ENCODE results near the gene AHSG. TPM values are rescaled to one million over a fixed set of nuclear protein-coding genes. Genes with fewer than 3 reads are reported as not detected.
A peak's percentile ranks its signal among the peaks of the same experiment; 100 is the strongest.

The AHSG gene
- total and polyA plus RNA-seq, 2 donors (not counting 3 experiments of a cell fraction or from before 2014, with no cell fraction given), result not detected

DNA sequence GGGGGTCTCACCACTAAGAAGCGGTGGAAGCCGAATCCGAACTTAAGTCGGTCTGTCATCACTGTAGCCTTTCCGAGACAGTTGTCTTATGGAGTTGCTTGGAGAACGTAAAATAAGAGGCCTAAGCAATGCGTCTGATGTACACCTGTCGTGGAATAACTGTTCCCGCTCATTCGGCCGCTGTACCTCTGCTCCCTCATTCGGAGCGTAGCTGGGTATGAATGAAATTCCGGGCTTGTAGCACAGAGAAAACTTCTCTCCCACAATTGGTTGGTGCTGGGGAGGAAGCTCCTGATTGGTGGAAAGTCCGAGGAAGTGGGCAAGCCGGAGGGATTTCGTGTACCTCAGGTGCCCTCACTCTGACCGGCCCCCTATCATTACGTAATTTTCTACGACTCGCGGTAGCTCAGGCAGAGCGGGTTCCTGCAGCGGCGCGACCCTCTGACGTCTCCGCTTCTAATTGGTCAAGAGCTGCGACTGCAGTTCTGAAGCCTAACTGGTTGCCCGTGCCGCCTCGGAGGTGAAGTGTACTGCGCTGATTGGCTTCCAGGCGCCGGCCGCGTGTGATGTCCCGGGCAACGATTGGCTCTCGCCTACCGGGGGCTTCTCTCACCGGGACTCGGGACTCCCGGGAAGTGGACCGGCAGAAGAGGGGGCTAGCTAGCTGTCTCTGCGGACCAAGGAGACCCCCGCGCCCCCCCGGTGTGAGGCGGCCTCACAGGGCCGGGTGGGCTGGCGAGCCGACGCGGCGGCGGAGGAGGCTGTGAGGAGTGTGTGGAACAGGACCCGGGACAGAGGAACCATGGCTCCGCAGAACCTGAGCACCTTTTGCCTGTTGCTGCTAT lies 42.5 kb upstream of the AHSG start, which contains the start of gene DNAJB11:
Gene DNAJB11 (plus strand): TSS at position 625 of the 845 bp plus-strand sequence. CDS start 178 bp downstream, at position 803.
- Histone ChIP-seq H2AFZ (ENCODE audit: low read depth, low read length) (peak within 1 kb of the TSS; percentile 86), H3K79me2 (ENCODE audit: control insufficient read depth, insufficient read depth, low read length) (peaks cover 21% of the 10 kb centered on the region)
- CTCF ChIA-PET, result interaction anchor here (0.9 to 1.4 kb wide), 10 partner anchors 30 to 627 kb away, joined by 3 to 12 read pairs (median 4); no protein-coding TSS in a partner anchor

More for the DNA sequence above, 42.5 kb upstream of the AHSG start, which contains the start of gene DNAJB11:
- no peaks in the 10 kb centered on the region for H4K20me1 ChIP-seq (replicated peaks; ENCODE audit: control insufficient read depth, extremely low read depth, insufficient read depth, low read length)
- no peaks in the 10 kb centered on the region for H3K9me1 ChIP-seq (replicated peaks; ENCODE audit: control insufficient read depth, extremely low read depth, insufficient read depth, low read length)
- intact Hi-C loops (cut with micrococcal nuclease), result loop anchor here (1.0 to 5.0 kb wide), 7 partner anchors 46 to 632 kb away; partner anchors contain the start of genes EIF4A2, ETV5, RFC4 and RPL39L
- H3K4me3 ChIP-seq (replicated peaks in 1 of 3; ENCODE audit: insufficient read depth in 1 of 3, low read depth in 1 of 3, low read length in 3 of 3), result peak within 1 kb of the TSS; percentile 80 to 91 (median 90)
- no peaks in the 10 kb centered on the region for H3K9me3 ChIP-seq (replicated peaks; ENCODE audit: control insufficient read depth, insufficient read depth, low read length)
- peak within 1 kb of the TSS; percentile 80 for H3K4me2 ChIP-seq (ENCODE audit: insufficient read depth, low read length)
- BruUV-seq (replicated peaks), result no TSS peak
- H3K27ac ChIP-seq (ENCODE audit: insufficient read depth, low read depth, low read length), result peak within 1 kb of the TSS; percentile 67
- dilution Hi-C loops (cut with MboI; ENCODE audit: extremely low pct_ligation_motif_present, low sequenced_read_pairs), result no loop called here
- peak within 1 kb of the TSS; percentile 88 for H3K9ac ChIP-seq (replicated peaks; ENCODE audit: extremely low read depth, insufficient read depth, low read length)
- POLR2A ChIA-PET, result interaction anchor here (0.8 to 1.9 kb wide), 9 partner anchors 9 to 984 kb away, joined by 3 to 27 read pairs (median 4); partner anchors contain the start of genes EIF4A2, ETV5, SENP2 and TRA2B
- no peaks in the 10 kb centered on the region for H3K27me3 ChIP-seq (ENCODE audit: control insufficient read depth in 2 of 2, insufficient read depth in 2 of 2, low read length in 2 of 2)
- peak; percentile 95 for FAIRE-seq
- H3K36me3 ChIP-seq (ENCODE audit: control insufficient read depth in 2 of 2, extremely low read depth in 1 of 2, insufficient read depth in 2 of 2, low read length in 2 of 2), result no peaks in the 10 kb centered on the region
- no peak for TF ChIP-seq MYC (IDR thresholded peaks at IDR 0.05; ENCODE audit: low read depth, low read length)
- peak; percentile 87 for TF ChIP-seq POLR2A (IDR thresholded peaks at IDR 0.05; ENCODE audit: low read depth, low read length)
- peak; percentile 55 for TF ChIP-seq EZH2 (IDR thresholded peaks at IDR 0.05; ENCODE audit: borderline replicate concordance, low read depth, low read length, severe bottlenecking)
- TF ChIP-seq JUN (IDR thresholded peaks at IDR 0.05; ENCODE audit: borderline replicate concordance, insufficient read depth, insufficient read length, low read depth), result peak; percentile 19
- TF ChIP-seq MAX (IDR thresholded peaks at IDR 0.05; ENCODE audit: insufficient read depth, insufficient read length), result no peak
- TF ChIP-seq FOS (IDR thresholded peaks at IDR 0.05; ENCODE audit: borderline replicate concordance, insufficient read depth, low read length), result no peak
- TF ChIP-seq CTCF (IDR thresholded peaks at IDR 0.05; ENCODE audit: extremely low read depth in 1 of 2, insufficient read depth in 1 of 2, low read depth in 1 of 2, low read length in 2 of 2), result no peak
- TF ChIP-seq POLR2AphosphoS5 (IDR thresholded peaks at IDR 0.05; ENCODE audit: insufficient read depth, low read depth, low read length), result peak; percentile 56
- no peak for TF ChIP-seq GATA2 (IDR thresholded peaks at IDR 0.05; ENCODE audit: insufficient read depth, insufficient read length, low read depth, low read length)
- H3K4me1 ChIP-seq (ENCODE audit: control insufficient read depth, extremely low read depth, insufficient read depth, low read length), result peaks cover 18% of the 10 kb centered on the region
- DNase-seq (ENCODE audit: low read depth, low spot score), result peak; percentile 100
